ENCODE results near the gene NHEJ1. TPM values are rescaled to one million over a fixed set of nuclear protein-coding genes. Genes with fewer than 3 reads are reported as not detected.

Gene NHEJ1
- total RNA-seq, 1 experiment from 2014 or later = 11.5 TPM

GRCh38 chr2:219034823-219035222 lies 125.8 kb downstream of the NHEJ1 start:
- TF ChIP-seq CTCF (IDR thresholded peaks at IDR 0.05; ENCODE audit: unreplicated experiment) = no peak
- Mint-ChIP-seq H3K27ac (ENCODE audit: low read depth, unreplicated experiment) (no peak overlapping the region), H3K27me3 (ENCODE audit: insufficient read depth, unreplicated experiment) (peaks cover 76% of the 10 kb centered on the region), H3K4me1 (ENCODE audit: insufficient read depth, unreplicated experiment) (no peaks in the 10 kb centered on the region), H3K4me3 (ENCODE audit: unreplicated experiment) (no peak overlapping the region), H3K36me3 (ENCODE audit: insufficient read depth, unreplicated experiment) (no peaks in the 10 kb centered on the region), H3K9me3 (ENCODE audit: unreplicated experiment) (no peaks in the 10 kb centered on the region)
- intact Hi-C loops (cut with micrococcal nuclease) = no loop called here
- no peak for DNase-seq (ENCODE audit: unreplicated experiment)
- BruUV-seq (replicated peaks) = no TSS peak
- POLR2A ChIA-PET = no interaction called here
- CTCF ChIA-PET = interaction anchor here (1.0 kb wide), 1 partner anchor 69 kb away, joined by 3 read pairs; no protein-coding TSS in a partner anchor

- Mint-ChIP-seq H3K27me3 (ENCODE audit: insufficient read depth, unreplicated experiment) (peaks cover 50% of the 10 kb centered on the region), H3K27ac (ENCODE audit: low read depth, unreplicated experiment) (no peak overlapping the region), H3K4me3 (ENCODE audit: unreplicated experiment) (no peak overlapping the region), H3K9me3 (ENCODE audit: unreplicated experiment) (no peaks in the 10 kb centered on the region), H3K36me3 (ENCODE audit: insufficient read depth, unreplicated experiment) (no peaks in the 10 kb centered on the region), H3K4me1 (ENCODE audit: insufficient read depth, unreplicated experiment) (no peaks in the 10 kb centered on the region)
- ChIA-PET CTCF (interaction anchor here (0.6 to 14.0 kb wide), 7 partner anchors 9 to 156 kb away, joined by 3 to 178 read pairs (median 7); partner anchors contain the start of gene CFAP65), POLR2A (no interaction called here)
- no TSS peak for BruUV-seq (replicated peaks)
- intact Hi-C loops (cut with micrococcal nuclease) = no loop called here
- TF ChIP-seq CTCF (IDR thresholded peaks at IDR 0.05; ENCODE audit: unreplicated experiment) = no peak
- no peak for DNase-seq (ENCODE audit: unreplicated experiment)
Observed at GRCh38 chr2:219032051-219032745, 128.4 kb downstream of the NHEJ1 start.

GRCh38 chr2:219031005-219031738 lies 129.4 kb downstream of the NHEJ1 start:
- no peak overlapping the region for H3K4me3 Mint-ChIP-seq (ENCODE audit: unreplicated experiment)
- ChIA-PET CTCF (interaction anchor here (0.5 to 14.0 kb wide), 18 partner anchors 9 to 290 kb away, joined by 3 to 178 read pairs (median 7); partner anchors contain the start of gene CFAP65), POLR2A (interaction anchor here (0.7 kb wide), 1 partner anchor 37 kb away, joined by 3 read pairs; no protein-coding TSS in a partner anchor)
- H3K36me3 Mint-ChIP-seq (ENCODE audit: insufficient read depth, unreplicated experiment) = no peaks in the 10 kb centered on the region
- intact Hi-C loops (cut with micrococcal nuclease) = no loop called here
- H3K9me3 Mint-ChIP-seq (ENCODE audit: unreplicated experiment) = no peaks in the 10 kb centered on the region
- peaks cover 46% of the 10 kb centered on the region for H3K27me3 Mint-ChIP-seq (ENCODE audit: insufficient read depth, unreplicated experiment)
- TF ChIP-seq CTCF (IDR thresholded peaks at IDR 0.05; ENCODE audit: unreplicated experiment) = no peak
- H3K4me1 Mint-ChIP-seq (ENCODE audit: insufficient read depth, unreplicated experiment) = no peaks in the 10 kb centered on the region
- BruUV-seq (replicated peaks) = no TSS peak
- H3K27ac Mint-ChIP-seq (ENCODE audit: low read depth, unreplicated experiment) = no peak overlapping the region
- DNase-seq (ENCODE audit: unreplicated experiment) = no peak
